HCT116 (cell line): Measurements from ENCODE around the gene OR3A3. TPM values are rescaled to one million over a fixed set of nuclear protein-coding genes. Genes with fewer than 3 reads are reported as not detected.
"Not testable (repeated sequence)": the region's sequence is repeated elsewhere in the genome, so short reads cannot be mapped to it uniquely, and the experiment has no call there.

Experiments
- ATAC-seq: fragments of 200-7000 bp; cut with Tn5 transposase; 2 replicates; pipeline ENCODE4 v1.9.1; 2020; ENCODE audit warnings: mild to moderate bottlenecking, moderate library complexity
- Bru-seq: library from RNA; stranded (reverse); fragments of 400-500 nt; gene quantifications from one replicate; lab custom pipeline; 2021; lab: Mats Ljungman, UMichigan
- BruChase-seq, 2 experiments: library from RNA; stranded (reverse); fragments of 400-500 nt; gene quantifications; one replicate each; lab custom pipeline; 2021; lab: Mats Ljungman, UMichigan
- BruUV-seq: library from RNA; stranded (reverse); fragments of 400-500 nt; replicated peaks from 2 replicates; lab custom pipeline; 2021; lab: Mats Ljungman, UMichigan
- CTCF ChIA-PET: fragments of 300-600 bp; sonication (Branson Sonifier 250); formaldehyde crosslinking; loops from one replicate; lab custom pipeline; 2021; ENCODE audit warnings: antibody characterized with exemption; lab: Charles Lee
- POLR2A ChIA-PET: fragments of 300-600, 350-600 bp; sonication (Branson Sonifier 250); formaldehyde crosslinking; loops from one replicate; lab custom pipeline; 2021; ENCODE audit warnings: antibody characterized with exemption; lab: Charles Lee
- RAD21 ChIA-PET, 2 experiments: fragments of 300-600 bp; sonication (Branson Sonifier 250); formaldehyde crosslinking; loops; one replicate each; lab custom pipeline; 2023; ENCODE audit warnings: low total read pairs in 2 of 2; ENCODE audit not compliant: uncharacterized antibody in 2 of 2, unreplicated experiment in 2 of 2, low non-redundant PET in 1 of 2; lab: Charles Lee
- DNase-seq: peaks from one replicate; pipeline ENCODE4 v3.0.0-alpha.2; 2010; ENCODE audit warnings: low read depth, low spot score
- H2AFZ ChIP-seq: fragments of 200-600 bp; shearing (Covaris generic), sonication (generic); 2 replicates; pipeline ENCODE4 v1.6.1; 2017; ENCODE audit warnings: low read depth, mixed run types, mixed read lengths, antibody characterized with exemption, low read length; ENCODE audit not compliant: poor library complexity, severe bottlenecking
- H3K27ac ChIP-seq: 2 replicates; pipeline ENCODE4 v1.5.1; 2012; ENCODE audit warnings: low read depth, low read length
- H3K27me3 ChIP-seq: fragments of 200-600 bp; sonication (generic); 2 replicates; pipeline ENCODE4 v1.6.1; 2016; ENCODE audit warnings: mixed run types, low read length, mixed read lengths; ENCODE audit not compliant: insufficient read depth
- H3K36me3 ChIP-seq, 2 experiments: fragments of 200-500 bp in 1 of 2; fragments of 200-600 bp in 1 of 2; sonication (Bioruptor generic) in 1 of 2; sonication (generic) in 1 of 2; 2 replicates each; pipeline versions ENCODE4 v1.5.1 to v1.6.1; 2014 to 2016; ENCODE audit warnings: low read length in 2 of 2, inconsistent platforms in 1 of 2, mixed read lengths in 1 of 2, mixed run types in 1 of 2; ENCODE audit not compliant: insufficient read depth in 2 of 2, control insufficient read depth in 1 of 2
- H3K4me1 ChIP-seq, 2 experiments: fragments of 200-600 bp in 1 of 2; sonication (generic) in 1 of 2; 2 replicates each; pipeline versions ENCODE4 v1.5.1 to v1.6.1; 2012 to 2017; ENCODE audit warnings: low read length in 2 of 2, inconsistent platforms in 1 of 2, mild to moderate bottlenecking in 1 of 2, mixed read lengths in 1 of 2, mixed run types in 1 of 2, moderate library complexity in 1 of 2; ENCODE audit not compliant: insufficient read depth in 2 of 2, control insufficient read depth in 1 of 2
- H3K4me2 ChIP-seq: fragments of 200-600 bp; sonication (generic); 2 replicates; pipeline ENCODE4 v1.6.1; 2017; ENCODE audit warnings: mixed run types, low read length, mixed read lengths
- H3K4me3 ChIP-seq, 2 experiments: fragments of 200-600 bp in 1 of 2; sonication (generic) in 1 of 2; replicated peaks in 1 of 2; 2 replicates each; pipeline ENCODE4 v1.5.1; 2011 to 2016; ENCODE audit warnings: low read length in 2 of 2, control low read depth in 1 of 2, low read depth in 1 of 2, mild to moderate bottlenecking in 1 of 2, mixed read lengths in 1 of 2, mixed run types in 1 of 2
- H3K79me2 ChIP-seq: fragments of 200-600 bp; sonication (generic); 2 replicates; pipeline ENCODE4 v1.6.1; 2017; ENCODE audit warnings: mild to moderate bottlenecking, mixed run types, low read length, moderate library complexity, mixed read lengths; ENCODE audit not compliant: insufficient read depth
- H3K9ac ChIP-seq: fragments of 200-600 bp; sonication (generic); 2 replicates; pipeline ENCODE4 v1.6.1; 2016; ENCODE audit warnings: low read length, mixed read lengths
- H3K9me2 ChIP-seq: fragments of 200-600 bp; sonication (generic), shearing (Covaris generic); 2 replicates; pipeline ENCODE4 v1.6.1; 2017; ENCODE audit warnings: mixed run types, mild to moderate bottlenecking, moderate library complexity; ENCODE audit not compliant: insufficient read depth
- H3K9me3 ChIP-seq, 2 experiments: fragments of 200-500 bp in 1 of 2; fragments of 200-600 bp in 1 of 2; sonication (Bioruptor generic) in 1 of 2; sonication (generic) in 1 of 2; 2 replicates each; pipeline ENCODE4 v1.6.1; 2014 to 2017; ENCODE audit warnings: low read length in 2 of 2, mixed read lengths in 2 of 2, inconsistent platforms in 1 of 2, low read depth in 1 of 2, mild to moderate bottlenecking in 1 of 2, mixed run types in 1 of 2, moderate library complexity in 1 of 2; ENCODE audit not compliant: control insufficient read depth in 1 of 2, insufficient read depth in 1 of 2
- H4K20me1 ChIP-seq: fragments of 200-600 bp; sonication (generic), shearing (Covaris generic); 2 replicates; pipeline ENCODE4 v1.6.1; 2017; ENCODE audit warnings: mixed run types, mild to moderate bottlenecking, moderate library complexity; ENCODE audit not compliant: insufficient read depth
- CBX3 ChIP-seq: IDR thresholded peaks from 2 replicates; pipeline ENCODE4 v1.6.1; 2012; ENCODE audit warnings: low read depth
- EGR1 ChIP-seq: IDR thresholded peaks from 2 replicates; pipeline ENCODE4 v1.6.1; 2012; ENCODE audit warnings: low read depth
- ELF1 ChIP-seq: IDR thresholded peaks from 2 replicates; pipeline ENCODE4 v1.6.1; 2012; ENCODE audit warnings: low read depth, borderline replicate concordance
- EZH2phosphoT487 ChIP-seq: fragments of 200-600 bp; IDR thresholded peaks from 2 replicates; pipeline ENCODE4 v1.6.1; 2018; ENCODE audit warnings: antibody characterized with exemption, borderline replicate concordance
- FOSL1 ChIP-seq: IDR thresholded peaks from 2 replicates; pipeline ENCODE4 v1.6.1; 2012; ENCODE audit warnings: low read depth
- JUND ChIP-seq: IDR thresholded peaks from 2 replicates; pipeline ENCODE4 v1.6.1; 2012
- POLR2A ChIP-seq: IDR thresholded peaks from 2 replicates; pipeline ENCODE4 v1.7.0; 2011; ENCODE audit warnings: borderline replicate concordance; ENCODE audit not compliant: insufficient read depth, insufficient read length; ENCODE audit errors: extremely low read depth
- POLR2AphosphoS5 ChIP-seq: IDR thresholded peaks from 2 replicates; pipeline ENCODE4 v1.6.1; 2011; ENCODE audit warnings: mild to moderate bottlenecking, low read depth, low read length, moderate library complexity
- RAD21 ChIP-seq: IDR thresholded peaks from 2 replicates; pipeline ENCODE4 v1.6.1; 2012; ENCODE audit warnings: low read depth, mild to moderate bottlenecking
- SP1 ChIP-seq: IDR thresholded peaks from 2 replicates; pipeline ENCODE4 v1.6.1; 2012; ENCODE audit warnings: low read depth
- SRF ChIP-seq: IDR thresholded peaks from 2 replicates; pipeline ENCODE4 v1.6.1; 2012; ENCODE audit warnings: low read depth
- TCF7L2 ChIP-seq: IDR thresholded peaks from 2 replicates; pipeline ENCODE4 v1.7.0; 2011; ENCODE audit warnings: borderline replicate concordance, inconsistent platforms; ENCODE audit not compliant: insufficient read depth, insufficient read length; ENCODE audit errors: extremely low read depth
- ZFX ChIP-seq: fragments of 450-650 bp; IDR thresholded peaks from 2 replicates; pipeline ENCODE4 v1.6.1; 2017
- ZNF274 ChIP-seq: fragments of 200-500 bp; sonication (Bioruptor generic); IDR thresholded peaks from 2 replicates; pipeline ENCODE4 v1.6.1; 2014; ENCODE audit warnings: mild to moderate bottlenecking, low read depth, low read length, inconsistent platforms
- intact Hi-C: fragments of 100-400 bp; cut with micrococcal nuclease; formaldehyde crosslinking; loops from 2 replicates; pipeline ENCODE4 v1.10.0; 2022
- long read RNA-seq: library from polyadenylated mRNA; unstranded; transcript quantifications from one replicate; pipeline ENCODE4 v2.0.0, GENCODE V29; 2021; ENCODE audit not compliant: unreplicated experiment
- polyA plus RNA-seq: library from polyadenylated mRNA; unstranded; fragments of >200 nt; gene quantifications from 2 replicates; pipeline ENCODE4 v1.2.1, GENCODE V29; 2012; ENCODE audit warnings: missing spikeins
- total RNA-seq: library from RNA; stranded (reverse); gene quantifications from one replicate; pipeline ENCODE4 v1.2.1, GENCODE V29; 2021; ENCODE audit not compliant: unreplicated experiment
- TF ChIP-seq, protein P1 (sequence below): IDR thresholded peaks from 2 replicates; pipeline ENCODE4 v1.6.1; 2012
- TF ChIP-seq, protein P2 (sequence below): IDR thresholded peaks from 2 replicates; pipeline ENCODE4 v1.6.1; 2011; ENCODE audit warnings: mild to moderate bottlenecking, low read length, moderate library complexity; ENCODE audit not compliant: insufficient replicate concordance; ENCODE audit errors: extremely low read depth
- TF ChIP-seq, protein P3 (sequence below): IDR thresholded peaks from 2 replicates; pipeline ENCODE4 v1.6.1; 2012
- TF ChIP-seq, protein P4 (sequence below): IDR thresholded peaks from 2 replicates; pipeline ENCODE4 v1.6.1; 2012; ENCODE audit warnings: low read depth

Gene OR3A3
- total RNA-seq (not detected), Bru-seq, nascent RNA (not detected), BruChase-seq, experiment 1, labeled RNA remaining after a 6-hour chase (not detected), BruChase-seq, experiment 2, labeled RNA remaining after a 2-hour chase (not detected)
- not detected in 2 replicates for polyA plus RNA-seq
- long read RNA-seq: 0 reads

DNA sequence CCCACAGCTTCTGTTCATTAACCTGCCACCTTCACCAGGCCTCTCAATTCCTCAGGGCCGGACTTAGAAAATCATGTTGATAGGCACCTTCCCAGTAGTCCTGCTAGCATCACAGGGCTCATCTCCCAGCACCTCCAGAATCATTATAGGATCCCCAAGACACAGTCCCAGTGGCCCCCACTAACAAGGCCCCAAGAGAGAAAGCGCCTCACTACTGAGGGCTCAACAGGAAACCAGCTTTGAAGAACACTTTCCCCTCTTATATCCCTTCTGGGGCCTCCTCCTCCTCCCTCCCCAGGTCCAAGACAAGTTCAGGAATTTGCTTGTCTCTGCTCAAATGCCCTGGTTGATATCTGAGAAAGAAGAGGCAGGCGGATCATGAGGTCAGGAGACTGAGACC lies at the start of gene OR3A3:
TSS of gene OR3A3 (plus strand) at position 301 of the 400 bp plus-strand sequence.
- Histone ChIP-seq H2AFZ (no peak within 1 kb of the TSS), H4K20me1 (no peaks in the 10 kb centered on the region), H3K27ac (no peak within 1 kb of the TSS), H3K4me3 (no peak within 1 kb of the TSS), H3K9me3 (no peaks in the 10 kb centered on the region), H3K4me1 (no peaks in the 10 kb centered on the region), H3K36me3 (no peaks in the 10 kb centered on the region), H3K79me2 (no peaks in the 10 kb centered on the region), H3K4me2 (no peak within 1 kb of the TSS), H3K9ac (no peak within 1 kb of the TSS), H3K27me3 (0 out of 2 replicates have a peak, but pooled peaks cover 4% of the 10 kb centered on the region), H3K9me2 (no peaks in the 10 kb centered on the region)
- TF ChIP-seq SP1: no peak
- TF ChIP-seq ZFX: no peak
- no peak for TF ChIP-seq ZNF274
- TF ChIP-seq, protein P1, sequence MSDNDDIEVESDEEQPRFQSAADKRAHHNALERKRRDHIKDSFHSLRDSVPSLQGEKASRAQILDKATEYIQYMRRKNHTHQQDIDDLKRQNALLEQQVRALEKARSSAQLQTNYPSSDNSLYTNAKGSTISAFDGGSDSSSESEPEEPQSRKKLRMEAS: no peak
- TF ChIP-seq EGR1: no peak
- TF ChIP-seq, protein P2, sequence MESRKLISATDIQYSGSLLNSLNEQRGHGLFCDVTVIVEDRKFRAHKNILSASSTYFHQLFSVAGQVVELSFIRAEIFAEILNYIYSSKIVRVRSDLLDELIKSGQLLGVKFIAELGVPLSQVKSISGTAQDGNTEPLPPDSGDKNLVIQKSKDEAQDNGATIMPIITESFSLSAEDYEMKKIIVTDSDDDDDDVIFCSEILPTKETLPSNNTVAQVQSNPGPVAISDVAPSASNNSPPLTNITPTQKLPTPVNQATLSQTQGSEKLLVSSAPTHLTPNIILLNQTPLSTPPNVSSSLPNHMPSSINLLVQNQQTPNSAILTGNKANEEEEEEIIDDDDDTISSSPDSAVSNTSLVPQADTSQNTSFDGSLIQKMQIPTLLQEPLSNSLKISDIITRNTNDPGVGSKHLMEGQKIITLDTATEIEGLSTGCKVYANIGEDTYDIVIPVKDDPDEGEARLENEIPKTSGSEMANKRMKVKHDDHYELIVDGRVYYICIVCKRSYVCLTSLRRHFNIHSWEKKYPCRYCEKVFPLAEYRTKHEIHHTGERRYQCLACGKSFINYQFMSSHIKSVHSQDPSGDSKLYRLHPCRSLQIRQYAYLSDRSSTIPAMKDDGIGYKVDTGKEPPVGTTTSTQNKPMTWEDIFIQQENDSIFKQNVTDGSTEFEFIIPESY: no peak
- TF ChIP-seq EZH2phosphoT487: no peak
- no peak for TF ChIP-seq CBX3
- no peak for TF ChIP-seq JUND
- TF ChIP-seq TCF7L2: no peak
- TF ChIP-seq, protein P3, sequence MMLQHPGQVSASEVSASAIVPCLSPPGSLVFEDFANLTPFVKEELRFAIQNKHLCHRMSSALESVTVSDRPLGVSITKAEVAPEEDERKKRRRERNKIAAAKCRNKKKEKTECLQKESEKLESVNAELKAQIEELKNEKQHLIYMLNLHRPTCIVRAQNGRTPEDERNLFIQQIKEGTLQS: no peak
- TF ChIP-seq ELF1: no peak
- no peak for TF ChIP-seq RAD21
- TF ChIP-seq POLR2AphosphoS5: no peak
- no peak for TF ChIP-seq POLR2A
- TF ChIP-seq, protein P4, sequence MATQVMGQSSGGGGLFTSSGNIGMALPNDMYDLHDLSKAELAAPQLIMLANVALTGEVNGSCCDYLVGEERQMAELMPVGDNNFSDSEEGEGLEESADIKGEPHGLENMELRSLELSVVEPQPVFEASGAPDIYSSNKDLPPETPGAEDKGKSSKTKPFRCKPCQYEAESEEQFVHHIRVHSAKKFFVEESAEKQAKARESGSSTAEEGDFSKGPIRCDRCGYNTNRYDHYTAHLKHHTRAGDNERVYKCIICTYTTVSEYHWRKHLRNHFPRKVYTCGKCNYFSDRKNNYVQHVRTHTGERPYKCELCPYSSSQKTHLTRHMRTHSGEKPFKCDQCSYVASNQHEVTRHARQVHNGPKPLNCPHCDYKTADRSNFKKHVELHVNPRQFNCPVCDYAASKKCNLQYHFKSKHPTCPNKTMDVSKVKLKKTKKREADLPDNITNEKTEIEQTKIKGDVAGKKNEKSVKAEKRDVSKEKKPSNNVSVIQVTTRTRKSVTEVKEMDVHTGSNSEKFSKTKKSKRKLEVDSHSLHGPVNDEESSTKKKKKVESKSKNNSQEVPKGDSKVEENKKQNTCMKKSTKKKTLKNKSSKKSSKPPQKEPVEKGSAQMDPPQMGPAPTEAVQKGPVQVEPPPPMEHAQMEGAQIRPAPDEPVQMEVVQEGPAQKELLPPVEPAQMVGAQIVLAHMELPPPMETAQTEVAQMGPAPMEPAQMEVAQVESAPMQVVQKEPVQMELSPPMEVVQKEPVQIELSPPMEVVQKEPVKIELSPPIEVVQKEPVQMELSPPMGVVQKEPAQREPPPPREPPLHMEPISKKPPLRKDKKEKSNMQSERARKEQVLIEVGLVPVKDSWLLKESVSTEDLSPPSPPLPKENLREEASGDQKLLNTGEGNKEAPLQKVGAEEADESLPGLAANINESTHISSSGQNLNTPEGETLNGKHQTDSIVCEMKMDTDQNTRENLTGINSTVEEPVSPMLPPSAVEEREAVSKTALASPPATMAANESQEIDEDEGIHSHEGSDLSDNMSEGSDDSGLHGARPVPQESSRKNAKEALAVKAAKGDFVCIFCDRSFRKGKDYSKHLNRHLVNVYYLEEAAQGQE: no peak
- TF ChIP-seq FOSL1: no peak
- no peak for TF ChIP-seq SRF
- ATAC-seq (no peak), DNase-seq (no peak)
- intact Hi-C loops: no loop called here
- ChIA-PET POLR2A (no interaction called here), RAD21 (no interaction called here), CTCF (no interaction called here)
- BruUV-seq: no TSS peak

DNA sequence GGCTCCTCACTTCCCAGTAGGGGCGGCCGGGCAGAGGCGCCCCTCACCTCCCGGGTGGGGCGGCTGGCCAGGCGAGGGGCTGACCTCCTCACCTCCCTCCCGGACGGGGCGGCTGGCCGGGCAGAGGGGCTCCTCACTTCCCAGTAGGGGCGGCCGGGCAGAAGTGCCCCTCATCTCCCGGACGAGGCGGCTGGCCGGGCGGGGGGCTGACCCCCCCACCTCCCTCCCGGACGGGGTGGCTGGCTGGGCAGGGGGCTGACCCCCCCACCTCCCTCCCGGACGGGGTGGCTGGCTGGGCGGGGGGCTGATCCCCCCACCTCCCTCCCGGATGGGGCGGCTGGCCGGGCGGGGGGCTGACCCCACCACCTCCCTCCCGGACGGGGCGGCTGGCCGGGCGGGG lies 40.0 kb upstream of the OR3A3 start:
- H3K79me2 ChIP-seq, H3K27ac ChIP-seq, H3K4me1 ChIP-seq, H3K9me2 ChIP-seq, H3K9ac ChIP-seq, H3K4me2 ChIP-seq, H2AFZ ChIP-seq, RAD21 ChIA-PET, H4K20me1 ChIP-seq, BruUV-seq, H3K4me3 ChIP-seq, POLR2A ChIA-PET, DNase-seq, intact Hi-C loops, H3K36me3 ChIP-seq, ATAC-seq, CTCF ChIA-PET, H3K9me3 ChIP-seq: not testable (repeated sequence)
- H3K27me3 ChIP-seq: peaks cover 13% of the 10 kb centered on the region; the same call in 1 of the 2 replicates
